SK-N-SH (cell line): ENCODE data around the gene COBLL1. TPM values are rescaled to one million over a fixed set of nuclear protein-coding genes. Genes with fewer than 3 reads are reported as not detected.

ENCODE experiments used
- CTCF ChIA-PET: fragments of 300-600, 350-600 bp; formaldehyde crosslinking; extraction: SDS; loops from one replicate; lab custom pipeline; 2021; lab: Yijun Ruan, JAX
- POLR2A ChIA-PET: fragments of 350-600 bp; sonication (Branson Sonifier 250); formaldehyde crosslinking; extraction: SDS; loops from one replicate; lab custom pipeline; 2020; ENCODE audit warnings: antibody characterized with exemption, inconsistent platforms; lab: Yijun Ruan, JAX
- DNase-seq: peaks from one replicate; pipeline ENCODE4 v3.0.0; 2012
- H2AFZ ChIP-seq: fragments of 200-600 bp; sonication (generic); 2 replicates; pipeline ENCODE4 v1.8.1; 2016; ENCODE audit warnings: antibody characterized with exemption, mild to moderate bottlenecking, low read depth
- H3F3A ChIP-seq: fragments of 200-600 bp; sonication (generic); replicated peaks from 2 replicates; pipeline ENCODE3; 2016; ENCODE audit warnings: antibody characterized with exemption, mild to moderate bottlenecking; ENCODE audit not compliant: insufficient read depth
- H3K27ac ChIP-seq, 2 experiments: fragments of 200-500 bp in 1 of 2; fragments of 200-600 bp in 1 of 2; sonication (Bioruptor generic) in 1 of 2; sonication (generic), shearing (Covaris generic) in 1 of 2; 2 replicates each; pipeline versions ENCODE4 v1.5.1 to v1.6.1; 2014 to 2016; ENCODE audit warnings: low read depth in 2 of 2, inconsistent platforms in 1 of 2, low read length in 1 of 2, mild to moderate bottlenecking in 1 of 2, mixed read lengths in 1 of 2
- H3K27me3 ChIP-seq: fragments of 200-600 bp; sonication (generic), shearing (Covaris generic); 2 replicates; pipeline ENCODE4 v1.6.1; 2016; ENCODE audit warnings: mixed run types; ENCODE audit not compliant: insufficient read depth
- H3K36me3 ChIP-seq, 2 experiments: fragments of 200-500 bp in 1 of 2; fragments of 200-600 bp in 1 of 2; sonication (Bioruptor generic) in 1 of 2; sonication (generic) in 1 of 2; replicated peaks in 1 of 2; 2 replicates each; pipeline versions ENCODE3 to v1.5.1; 2014 to 2016; ENCODE audit warnings: low read length in 1 of 2, mild to moderate bottlenecking in 1 of 2; ENCODE audit not compliant: insufficient read depth in 2 of 2, control insufficient read depth in 1 of 2
- H3K4me1 ChIP-seq, 2 experiments: fragments of 200-500 bp in 1 of 2; fragments of 200-600 bp in 1 of 2; sonication (Bioruptor generic) in 1 of 2; sonication (generic), shearing (Covaris generic) in 1 of 2; 2 replicates each; pipeline versions ENCODE4 v1.5.1 to v1.6.1; 2014 to 2016; ENCODE audit warnings: low read depth in 1 of 2, low read length in 1 of 2, mixed run types in 1 of 2; ENCODE audit not compliant: insufficient read depth in 2 of 2, control insufficient read depth in 1 of 2
- H3K4me2 ChIP-seq: fragments of 200-600 bp; sonication (generic), shearing (Covaris generic); 2 replicates; pipeline ENCODE4 v1.6.1; 2017; ENCODE audit warnings: mixed run types
- H3K4me3 ChIP-seq, 2 experiments: fragments of 200-500 bp in 1 of 2; fragments of 200-600 bp in 1 of 2; sonication (Bioruptor generic) in 1 of 2; sonication (generic), shearing (Covaris generic) in 1 of 2; 2 replicates each; pipeline versions ENCODE4 v1.5.1 to v1.8.1; 2014 to 2016; ENCODE audit warnings: low read depth in 2 of 2, inconsistent platforms in 1 of 2, low read length in 1 of 2, mild to moderate bottlenecking in 1 of 2, mixed read lengths in 1 of 2, moderate library complexity in 1 of 2
- H3K79me2 ChIP-seq: fragments of 200-600 bp; sonication (generic); 2 replicates; pipeline ENCODE4 v1.8.1; 2017; ENCODE audit warnings: mild to moderate bottlenecking; ENCODE audit not compliant: insufficient read depth
- H3K9ac ChIP-seq: fragments of 200-600 bp; sonication (generic); 2 replicates; pipeline ENCODE4 v1.6.1; 2017; ENCODE audit warnings: mixed run types
- H3K9me2 ChIP-seq: fragments of 200-600 bp; sonication (generic); 2 replicates; pipeline ENCODE4 v1.6.1; 2017; ENCODE audit warnings: mixed run types
- H3K9me3 ChIP-seq: fragments of 200-600 bp; sonication (generic); 2 replicates; pipeline ENCODE4 v1.6.1; 2017; ENCODE audit warnings: mixed run types, mild to moderate bottlenecking, moderate library complexity
- H4K20me1 ChIP-seq: fragments of 200-600 bp; sonication (generic); 2 replicates; pipeline ENCODE4 v1.6.1; 2017; ENCODE audit warnings: mild to moderate bottlenecking, mixed run types; ENCODE audit not compliant: insufficient read depth
- CTCF ChIP-seq: fragments of 200-600 bp; sonication (generic); IDR thresholded peaks from 2 replicates; pipeline ENCODE4 v1.6.1; 2017; ENCODE audit warnings: antibody characterized with exemption, mild to moderate bottlenecking, moderate library complexity
- EP300 ChIP-seq, 2 experiments: IDR thresholded peaks; 2 replicates each; pipeline versions ENCODE4 v1.4.0 to v1.6.1; 2012; ENCODE audit warnings: borderline replicate concordance in 1 of 2, low read depth in 1 of 2, low read length in 1 of 2
- FOXM1 ChIP-seq: IDR thresholded peaks from 2 replicates; pipeline ENCODE4 v1.4.0; 2012; ENCODE audit warnings: low read depth, mild to moderate bottlenecking
- GATA2 ChIP-seq: sonication (generic); formaldehyde crosslinking; IDR thresholded peaks from 2 replicates; pipeline ENCODE4 v1.5.0; 2020; ENCODE audit warnings: mild to moderate bottlenecking, missing genetic modification reagents
- IRF3 ChIP-seq: fragments of 150-350 bp; IDR thresholded peaks from 2 replicates; pipeline ENCODE4 v1.6.1; 2016; ENCODE audit warnings: mild to moderate bottlenecking, low read depth, low read length
- MEF2A ChIP-seq: IDR thresholded peaks from 2 replicates; pipeline ENCODE4 v1.4.0; 2012; ENCODE audit warnings: low read depth, borderline replicate concordance
- NFIC ChIP-seq: IDR thresholded peaks from 2 replicates; pipeline ENCODE4 v1.4.0; 2012; ENCODE audit warnings: borderline replicate concordance
- NRF1 ChIP-seq: IDR thresholded peaks from 2 replicates; pipeline ENCODE4 v1.6.1; 2012; ENCODE audit warnings: low read depth, mild to moderate bottlenecking, low read length
- RFX5 ChIP-seq: IDR thresholded peaks from 2 replicates; pipeline ENCODE4 v1.6.1; 2012; ENCODE audit warnings: mild to moderate bottlenecking, improper control_type of control experiment, low read length
- SIN3A ChIP-seq: IDR thresholded peaks from 2 replicates; pipeline ENCODE4 v1.6.1; 2012; ENCODE audit warnings: low read depth, mild to moderate bottlenecking, low read length, moderate library complexity, borderline replicate concordance
- TAF1 ChIP-seq: IDR thresholded peaks from 2 replicates; pipeline ENCODE4 v1.6.1; 2012; ENCODE audit warnings: low read depth, mild to moderate bottlenecking, low read length, moderate library complexity, borderline replicate concordance
- TCF12 ChIP-seq: IDR thresholded peaks from 2 replicates; pipeline ENCODE4 v1.4.0; 2012
- TEAD4 ChIP-seq: IDR thresholded peaks from 2 replicates; pipeline ENCODE4 v1.4.0; 2012; ENCODE audit warnings: mild to moderate bottlenecking, borderline replicate concordance; ENCODE audit not compliant: insufficient read depth
- USF2 ChIP-seq: fragments of 150-350 bp; IDR thresholded peaks from 2 replicates; pipeline ENCODE4 v1.6.1; 2017; ENCODE audit warnings: antibody characterized with exemption, low read length, low read depth, borderline replicate concordance
- ZBTB33 ChIP-seq: IDR thresholded peaks from 2 replicates; pipeline ENCODE4 v1.4.0; 2012; ENCODE audit warnings: low read depth, borderline replicate concordance
- WGBS: methylation state at CpG from one replicate; pipeline ENCODE4 v1.1.6; 2017; ENCODE audit warnings: low lambda C conversion rate; 5-methylcytosine and 5-hydroxymethylcytosine counted together
- polyA plus RNA-seq, 3 experiments: library from polyadenylated mRNA; depleted of rRNA; stranded (reverse); fragments of >200 nt; gene quantifications; 2 replicates each; pipeline ENCODE4 v1.2.3, GENCODE V29; 2012

The COBLL1 gene
- polyA plus RNA-seq, 1 of the 3 experiments (the other 2 are of a cell fraction): 3.1 TPM

GRCh38 chr2:164752956-164753355, 88.7 kb downstream of the COBLL1 start (continued):
- TF ChIP-seq MEF2A (no peak), GATA2 (CRISPR knock-in tag) (no peak), SIN3A (no peak), CTCF (no peak), RFX5 (no peak), NRF1 (no peak), NFIC (no peak)

GRCh38 chr2:164747783-164748433, 93.7 kb downstream of the COBLL1 start:
- no peak overlapping the region for H3K27ac ChIP-seq

GRCh38 chr2:164747140-164747539, 94.5 kb downstream of the COBLL1 start:
- no peak overlapping the region for H3K27ac ChIP-seq
- no peaks in the 10 kb centered on the region for H3K79me2 ChIP-seq
- no peak overlapping the region for H3K9ac ChIP-seq
- no peaks in the 10 kb centered on the region; a peak in 1 of 4 replicates for H3K4me1 ChIP-seq
- H3K9me2 ChIP-seq: no peaks in the 10 kb centered on the region
- H2AFZ ChIP-seq: no peak overlapping the region
- POLR2A ChIA-PET: no interaction called here
- H3F3A ChIP-seq: peaks cover 4% of the 10 kb centered on the region
- DNase-seq: no peak
- H3K4me2 ChIP-seq: no peak overlapping the region
- H3K4me3 ChIP-seq: no peak overlapping the region
- WGBS: 100% methylated on average over 1 of the region's 1 CpG
- no peaks in the 10 kb centered on the region for H3K9me3 ChIP-seq
- CTCF ChIA-PET: interaction anchor here (1.0 to 2.2 kb wide), 4 partner anchors 9 to 166 kb away, joined by 3 to 8 read pairs (median 5); partner anchors contain the start of gene COBLL1
- H4K20me1 ChIP-seq: no peaks in the 10 kb centered on the region
- TF ChIP-seq TCF12 (no peak), EP300 (IDR thresholded peaks at IDR 0.05; ENCODE audit: borderline replicate concordance in 1 of 2, low read depth in 1 of 2, low read length in 1 of 2) (no peak), NRF1 (no peak), ZBTB33 (no peak), GATA2 (CRISPR knock-in tag) (no peak), USF2 (no peak)
- peaks cover 0 to 3% of the 10 kb centered on the region in 2 experiments for H3K36me3 ChIP-seq
- H3K27me3 ChIP-seq: no peaks in the 10 kb centered on the region

More at GRCh38 chr2:164747783-164748433, 93.7 kb downstream of the COBLL1 start:
- TF ChIP-seq IRF3: no peak
- no peak for TF ChIP-seq TEAD4
- no peak for TF ChIP-seq FOXM1
- no peak for TF ChIP-seq TAF1
- no peaks in the 10 kb centered on the region for H3K9me2 ChIP-seq
- ChIA-PET POLR2A (no interaction called here), CTCF (interaction anchor here (1.4 to 2.2 kb wide), 4 partner anchors 10 to 165 kb away, joined by 3 to 8 read pairs (median 6); partner anchors contain the start of gene COBLL1)
- no peak for DNase-seq
- H2AFZ ChIP-seq: no peak overlapping the region
- no peaks in the 10 kb centered on the region for H3K27me3 ChIP-seq
- H3K9ac ChIP-seq: no peak overlapping the region
- peaks cover 0 to 3% of the 10 kb centered on the region in 2 experiments for H3K36me3 ChIP-seq
- no peaks in the 10 kb centered on the region for H4K20me1 ChIP-seq
- H3K79me2 ChIP-seq: no peaks in the 10 kb centered on the region
- no peak overlapping the region for H3K4me2 ChIP-seq
- no peaks in the 10 kb centered on the region; a peak in 1 of 4 replicates for H3K4me1 ChIP-seq
- no peak overlapping the region for H3K4me3 ChIP-seq
- H3F3A ChIP-seq: peaks cover 4% of the 10 kb centered on the region
- H3K9me3 ChIP-seq: no peaks in the 10 kb centered on the region
- WGBS: 88% methylated on average over 3 of the region's 3 CpGs
